PC-9 (cell line): ENCODE measurements around the gene NFE2.

Experiments used
- CTCF ChIP-seq: fragments of 200-600 bp; sonication (generic); conservative IDR thresholded peaks from 2 replicates; pipeline ENCODE4 v1.6.1; 2017; ENCODE audit warnings: mixed run types, antibody characterized with exemption, mild to moderate bottlenecking, moderate library complexity
- EZH2 ChIP-seq: fragments of 200-600 bp; sonication (generic); IDR thresholded peaks from 2 replicates; pipeline ENCODE4 v1.8.0; 2017; ENCODE audit warnings: antibody characterized with exemption, low read depth

- no peak for TF ChIP-seq CTCF
- TF ChIP-seq EZH2: no peak
Observed at GRCh38 chr12:54311051-54311450, 10.2 kb upstream of the NFE2 start.
